Midbrain (tissue), 1 donor: Measurements from ENCODE around the gene SERPINI2.
"Not testable (repeated sequence)": the region's sequence is repeated elsewhere in the genome, so short reads cannot be mapped to it uniquely, and the experiment has no call there.

ENCODE experiments used
- DNase-seq: peaks from one replicate; lab custom pipeline; 2025; lab: John Stamatoyannopoulos, UW

SERPINI2 gene

GRCh38 chr3:167450195-167450594 is 23.6 kb downstream of the SERPINI2 start:
- no peak for DNase-seq

- no peak for DNase-seq
Measured at GRCh38 chr3:167445491-167445890, 28.4 kb downstream of the SERPINI2 start.

GRCh38 chr3:167441256-167441655 is 32.6 kb downstream of the SERPINI2 start:
- no peak for DNase-seq

- DNase-seq: no peak
Measured at GRCh38 chr3:167437428-167438139, 36.3 kb downstream of the SERPINI2 start.

DNA sequence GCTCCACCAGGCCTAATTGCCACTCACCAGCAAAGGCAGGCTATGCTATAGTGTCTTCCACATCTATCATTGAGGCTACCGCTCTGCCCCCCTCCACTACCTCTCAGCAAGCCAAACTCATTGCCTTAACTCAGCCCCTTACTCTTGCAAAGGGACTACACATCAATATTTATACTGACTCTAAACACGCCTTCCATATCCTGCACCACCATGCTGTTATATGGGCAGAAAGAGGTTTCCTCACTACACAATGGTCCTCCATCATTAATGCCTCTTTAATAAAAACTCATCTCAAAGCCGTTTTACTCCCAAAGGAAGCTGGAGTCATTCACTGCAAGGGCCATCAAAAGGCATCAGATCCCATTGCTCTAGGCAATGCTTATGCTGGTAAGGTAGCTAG is 46.9 kb downstream of the SERPINI2 start:
- DNase-seq: not testable (repeated sequence)

- DNase-seq: not testable (repeated sequence)
Measured at GRCh38 chr3:167422396-167422795, 51.4 kb downstream of the SERPINI2 start.

GRCh38 chr3:167409611-167410010 is 64.2 kb downstream of the SERPINI2 start:
- DNase-seq: no peak

- peak; percentile 85 for DNase-seq
Measured at GRCh38 chr3:167406876-167407492, 66.9 kb downstream of the SERPINI2 start.

DNA sequence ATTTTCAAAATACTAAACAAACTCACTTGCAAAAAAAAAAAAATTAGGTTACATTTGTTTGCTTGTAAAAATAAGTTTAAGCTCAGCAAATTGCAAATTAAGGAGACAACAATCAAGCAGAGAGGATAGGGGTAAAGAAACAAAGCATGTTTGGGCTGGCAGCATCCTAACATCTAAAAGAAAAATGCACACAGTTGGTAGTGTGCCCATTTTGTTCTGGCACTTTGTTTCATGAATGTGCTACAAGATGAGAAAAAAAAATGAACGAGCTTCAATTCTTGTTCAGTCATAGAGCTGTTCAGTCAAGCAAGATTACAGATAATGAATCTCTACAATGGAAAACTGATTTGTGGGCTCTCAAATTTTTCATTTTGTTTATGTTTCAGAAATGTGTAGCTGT is 76.0 kb downstream of the SERPINI2 start:
- DNase-seq: no peak

DNA sequence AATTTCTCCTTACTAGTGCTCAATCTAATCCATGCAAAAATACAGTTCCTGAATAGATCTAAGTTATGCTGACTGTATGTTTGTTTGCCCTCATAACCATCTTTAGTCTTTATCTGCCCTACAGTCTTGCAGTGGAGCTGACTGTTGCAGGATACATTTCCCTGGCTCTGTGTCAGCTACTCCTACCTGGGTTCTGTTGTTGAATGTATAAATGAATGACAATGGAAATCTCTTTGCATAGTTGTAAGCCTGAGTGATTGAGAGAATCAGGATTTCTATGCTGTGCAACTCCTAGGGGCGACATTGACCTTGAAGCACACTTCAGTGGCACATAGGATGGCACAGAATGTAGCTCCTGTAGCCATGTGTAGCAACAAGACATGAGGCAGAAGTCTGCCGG is 77.8 kb downstream of the SERPINI2 start:
- no peak for DNase-seq

DNA sequence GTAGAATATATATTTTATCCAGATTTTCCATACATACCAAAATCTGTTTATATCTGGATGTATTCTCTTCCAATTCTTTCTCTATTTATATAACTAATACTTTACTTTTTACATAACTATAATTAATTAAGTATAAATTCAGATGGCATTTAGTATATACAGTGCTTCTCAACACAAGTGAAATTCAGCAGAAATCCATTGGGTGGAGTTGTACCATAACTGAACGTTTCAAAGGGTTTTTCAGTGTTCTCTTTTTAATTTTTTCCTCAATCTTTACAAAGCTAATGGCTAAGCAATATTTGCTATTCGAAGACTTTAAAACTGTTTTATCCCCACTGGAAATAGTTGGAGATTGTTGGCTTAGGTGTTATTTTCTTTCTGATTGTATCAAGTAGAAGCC is 79.8 kb downstream of the SERPINI2 start:
- no peak for DNase-seq
